Measurements from ENCODE around the gene HMG20A. TPM values are rescaled to one million over a fixed set of nuclear protein-coding genes. Genes with fewer than 3 reads are reported as not detected.

The HMG20A gene
- total RNA-seq, 1 experiment from 2014 or later, result 60.2 TPM

- DNase-seq, result no peak
- TF ChIP-seq, protein P1, sequence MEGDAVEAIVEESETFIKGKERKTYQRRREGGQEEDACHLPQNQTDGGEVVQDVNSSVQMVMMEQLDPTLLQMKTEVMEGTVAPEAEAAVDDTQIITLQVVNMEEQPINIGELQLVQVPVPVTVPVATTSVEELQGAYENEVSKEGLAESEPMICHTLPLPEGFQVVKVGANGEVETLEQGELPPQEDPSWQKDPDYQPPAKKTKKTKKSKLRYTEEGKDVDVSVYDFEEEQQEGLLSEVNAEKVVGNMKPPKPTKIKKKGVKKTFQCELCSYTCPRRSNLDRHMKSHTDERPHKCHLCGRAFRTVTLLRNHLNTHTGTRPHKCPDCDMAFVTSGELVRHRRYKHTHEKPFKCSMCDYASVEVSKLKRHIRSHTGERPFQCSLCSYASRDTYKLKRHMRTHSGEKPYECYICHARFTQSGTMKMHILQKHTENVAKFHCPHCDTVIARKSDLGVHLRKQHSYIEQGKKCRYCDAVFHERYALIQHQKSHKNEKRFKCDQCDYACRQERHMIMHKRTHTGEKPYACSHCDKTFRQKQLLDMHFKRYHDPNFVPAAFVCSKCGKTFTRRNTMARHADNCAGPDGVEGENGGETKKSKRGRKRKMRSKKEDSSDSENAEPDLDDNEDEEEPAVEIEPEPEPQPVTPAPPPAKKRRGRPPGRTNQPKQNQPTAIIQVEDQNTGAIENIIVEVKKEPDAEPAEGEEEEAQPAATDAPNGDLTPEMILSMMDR (conservative IDR thresholded peaks at IDR 0.05), result no peak
- no peaks in the 10 kb centered on the region for H3K23me2 ChIP-seq (ENCODE audit: insufficient read length, low read depth, low read length, poor library complexity, severe bottlenecking)
- H3K4me2 ChIP-seq (ENCODE audit: insufficient read depth, insufficient read length, low read length), result no peak overlapping the region
- H2BK12ac ChIP-seq (ENCODE audit: insufficient read length, low read depth, low read length), result no peak overlapping the region
- H3K18ac ChIP-seq (ENCODE audit: insufficient read length, low read depth, low read length), result no peak overlapping the region
- no peaks in the 10 kb centered on the region for H4K20me1 ChIP-seq (ENCODE audit: control insufficient read depth, insufficient read depth, insufficient read length)
- no peak overlapping the region for H3K4ac ChIP-seq (ENCODE audit: low read depth, low read length)
- no peak overlapping the region for H3K56ac ChIP-seq (ENCODE audit: insufficient read length, low read depth, low read length)
- H2BK15ac ChIP-seq (ENCODE audit: low read depth, low read length), result no peak overlapping the region
- H2BK5ac ChIP-seq (ENCODE audit: insufficient read length, low read length), result no peak overlapping the region
- H3K27me3 ChIP-seq (ENCODE audit: insufficient read depth, low read length), result no peaks in the 10 kb centered on the region
- H4K5ac ChIP-seq (ENCODE audit: insufficient read length, low read depth, low read length), result no peak overlapping the region
- no peak overlapping the region for H2AFZ ChIP-seq (ENCODE audit: low read length)
- H2BK120ac ChIP-seq (ENCODE audit: low read depth, low read length, poor library complexity, severe bottlenecking), result no peak overlapping the region
- H3K9me3 Mint-ChIP-seq, result peaks cover 0 to 2% of the 10 kb centered on the region in 2 experiments; a peak in 1 of 5 replicates
- peaks cover 0 to 15% (median 0%) of the 10 kb centered on the region in 3 experiments; a peak in 1 of 7 replicates for H3K36me3 Mint-ChIP-seq (ENCODE audit: insufficient read depth in 1 of 3, low read depth in 3 of 3)
- no peak overlapping the region for H4K8ac ChIP-seq (replicated peaks; ENCODE audit: insufficient read length, low read depth, low read length)
- peak overlapping the region; percentile 10 for H4K91ac ChIP-seq (ENCODE audit: insufficient read length, low read depth, low read length)
- H3K4me1 Mint-ChIP-seq, result peaks cover 55 to 56% of the 10 kb centered on the region in 2 experiments
- H3K27ac Mint-ChIP-seq, result no peak overlapping the region
- H3K14ac ChIP-seq (ENCODE audit: insufficient read depth, low read length), result no peak overlapping the region
- no peak overlapping the region for H3K9ac ChIP-seq (ENCODE audit: extremely low read depth, insufficient read length, low read length)
- no peak overlapping the region for H2BK20ac ChIP-seq (ENCODE audit: low read depth, low read length, poor library complexity, severe bottlenecking)
- no peak overlapping the region for H3T11ph ChIP-seq (ENCODE audit: low read length)
- no peaks in the 10 kb centered on the region for H3K9me3 ChIP-seq (ENCODE audit: control insufficient read depth, low read depth, low read length)
- H3K79me2 ChIP-seq (ENCODE audit: insufficient read depth, low read length), result no peaks in the 10 kb centered on the region
- no peak overlapping the region for H3K4me3 Mint-ChIP-seq
- WGBS (ENCODE audit: extremely low coverage, insufficient read length, low lambda C conversion rate), result no CpG with 5 or more reads among the region's 6 CpGs
- H3K27ac ChIP-seq (ENCODE audit: insufficient read length, low read depth, low read length), result no peak overlapping the region
- no peaks in the 10 kb centered on the region; the same call in 1 of the 2 replicates for H3K4me1 ChIP-seq (ENCODE audit: insufficient read depth, low read length)
- H3K23ac ChIP-seq (ENCODE audit: insufficient read length, low read depth, low read length), result no peak overlapping the region
- peaks cover 7% of the 10 kb centered on the region for H3K27me3 Mint-ChIP-seq (ENCODE audit: low read depth)
- no peak overlapping the region for H2AK5ac ChIP-seq (ENCODE audit: insufficient read length, low read length)
- H3K79me1 ChIP-seq (ENCODE audit: insufficient read depth, low read depth, low read length, poor library complexity, severe bottlenecking), result no peaks in the 10 kb centered on the region
Measured at GRCh38 chr15:77527831-77528231, 107.1 kb downstream of the HMG20A start.

All from H9 (cell line).